Activated CD4-positive, alpha-beta T cell treated with anti-CD3 and anti-CD28 coated beads for 24 hours (primary cell): ENCODE results near the gene CPEB2.

ENCODE experiments used
- DNase-seq, 2 donors: peaks; one replicate each; pipeline ENCODE4 v3.0.0-alpha.2; 2020; ENCODE audit warnings: low read depth in 2 of 2

The CPEB2 gene

DNA sequence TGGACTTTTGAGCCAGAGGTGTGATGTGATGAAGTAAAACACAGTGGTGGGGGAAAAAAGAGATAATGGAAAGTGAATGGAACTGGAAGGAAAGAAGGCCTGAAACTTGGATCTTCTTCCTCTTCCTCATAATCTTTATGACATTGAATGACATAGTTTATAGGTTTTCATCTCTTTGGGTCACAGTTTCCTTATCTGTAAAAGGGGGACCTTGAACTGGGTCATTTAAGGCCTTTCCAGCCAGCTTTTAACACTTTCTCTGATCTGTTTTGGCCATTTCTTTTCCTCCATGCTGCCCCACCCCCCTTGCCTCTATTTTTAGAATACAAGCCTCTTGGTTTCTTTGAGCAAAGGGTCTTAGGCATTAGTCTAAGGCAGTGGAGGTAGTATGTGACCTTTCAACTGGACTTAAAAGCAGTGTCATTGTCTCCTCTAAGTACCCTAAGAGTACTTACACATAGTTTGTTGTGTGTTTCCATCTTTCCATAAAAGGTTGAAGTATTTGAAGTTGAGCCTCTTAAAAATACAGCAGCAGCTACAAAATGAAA is 7.8 kb downstream of the CPEB2 start:
- DNase-seq = no peak

DNA sequence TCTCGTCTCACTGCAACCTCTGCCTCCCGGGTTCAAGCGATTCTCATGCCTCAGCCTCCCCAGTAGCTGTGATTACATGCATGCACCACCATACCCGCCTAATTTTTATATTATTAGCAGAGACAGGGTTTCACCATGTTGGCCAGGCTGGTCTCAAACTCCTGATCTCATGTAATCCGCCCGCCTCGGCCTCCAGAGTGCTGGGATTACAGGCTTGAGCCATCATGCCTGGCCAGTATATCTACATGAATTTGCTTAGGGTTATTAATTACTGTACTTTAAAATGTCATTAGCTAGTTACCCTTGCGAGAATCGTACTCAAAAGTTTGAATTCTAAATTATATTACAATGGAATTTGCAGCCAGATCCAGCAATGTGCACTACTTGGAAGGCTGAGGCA is 8.9 kb downstream of the CPEB2 start:
- no peak for DNase-seq

DNA sequence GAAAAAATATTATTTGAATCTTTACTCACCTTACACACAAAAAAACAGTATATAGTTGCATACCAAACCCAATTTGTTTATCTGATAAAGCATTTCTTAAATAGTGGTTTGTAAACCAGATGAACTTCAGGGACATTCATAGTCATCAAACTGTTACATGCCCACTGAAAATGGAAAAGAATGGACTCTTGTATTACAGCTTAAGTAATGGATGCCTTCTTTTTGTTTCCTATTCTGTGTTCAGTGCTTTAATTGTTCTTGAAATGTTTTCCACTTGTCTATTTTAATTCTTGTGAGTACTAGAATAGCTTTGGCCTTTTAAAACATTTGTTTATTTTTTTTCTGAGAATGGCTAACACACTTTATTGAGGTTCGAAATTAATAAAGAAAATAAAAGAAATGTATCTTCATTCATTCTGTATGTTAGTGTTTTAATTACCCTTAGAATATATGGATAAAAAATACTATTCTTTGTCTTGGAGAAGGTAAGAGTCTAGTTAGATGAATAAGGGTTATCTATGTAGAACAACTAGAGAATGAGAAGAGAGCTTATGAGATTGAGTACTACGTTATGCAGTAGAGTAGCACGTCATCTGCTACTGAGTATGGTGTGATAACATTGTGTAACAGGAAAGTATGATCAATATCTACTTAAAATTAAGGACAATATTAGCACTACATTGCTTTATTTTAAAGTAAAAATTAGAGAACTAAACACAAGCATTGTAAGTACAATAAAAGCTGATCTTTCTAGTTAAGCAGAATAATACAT is 9.9 kb downstream of the CPEB2 start:
- DNase-seq = no peak

DNA sequence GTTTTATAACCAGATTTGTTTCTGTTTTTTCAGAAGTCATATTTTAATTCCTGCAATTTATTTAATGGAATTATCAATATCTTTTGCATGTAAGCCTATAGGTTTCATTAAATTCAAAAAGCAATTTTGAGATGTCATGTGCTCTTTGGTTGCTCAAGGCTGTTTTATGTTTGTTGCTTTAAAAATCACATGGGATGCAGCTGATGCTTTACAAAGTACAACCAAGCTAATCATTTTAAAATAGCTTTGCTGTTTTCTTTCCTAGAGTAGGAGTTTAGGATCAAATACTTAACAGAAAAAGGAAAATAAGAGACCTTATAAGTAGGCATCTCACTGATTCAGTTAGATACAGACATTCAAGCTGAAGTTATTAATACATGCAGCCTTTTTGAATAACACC is 11.3 kb downstream of the CPEB2 start:
- DNase-seq = no peak

DNA sequence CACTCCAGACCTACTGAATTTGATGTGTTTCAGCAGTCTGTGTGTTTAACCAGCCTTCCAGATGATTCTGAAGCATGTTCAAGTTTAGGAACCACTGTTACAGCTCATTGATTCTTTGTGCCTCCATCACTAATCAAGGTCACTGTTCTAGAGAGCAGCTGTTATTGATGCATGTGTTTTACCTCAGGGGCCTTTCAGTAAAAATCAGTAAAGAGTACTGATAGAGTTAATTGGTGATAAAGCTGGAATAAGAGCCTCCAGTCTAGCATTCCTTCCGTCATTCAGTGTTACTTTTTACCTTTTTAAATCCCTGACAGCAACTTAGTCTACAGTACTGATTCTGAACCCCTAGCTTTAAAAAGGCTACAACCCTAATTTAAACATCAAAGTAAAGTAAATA is 12.9 kb downstream of the CPEB2 start:
- no peak for DNase-seq

DNA sequence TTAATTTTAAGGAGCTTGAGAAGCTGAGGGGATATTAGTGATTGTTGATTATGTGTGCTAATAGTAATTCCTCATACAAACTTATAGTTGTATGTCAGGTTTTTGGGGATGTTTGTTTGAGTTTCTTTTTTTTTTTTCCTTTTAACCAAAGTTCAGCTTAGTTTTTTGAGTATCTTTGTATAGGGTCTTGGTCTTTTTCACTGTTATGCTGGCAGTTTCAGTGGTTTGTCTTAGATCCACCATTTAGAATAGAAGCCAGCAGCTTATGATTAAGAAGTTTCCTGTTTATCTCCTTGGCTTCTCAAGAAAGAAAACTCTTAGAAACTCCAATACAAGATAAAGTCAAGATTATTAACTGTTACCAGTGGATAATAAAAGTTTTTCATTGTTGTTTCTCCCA is 16.1 kb downstream of the CPEB2 start:
- no peak for DNase-seq

DNA sequence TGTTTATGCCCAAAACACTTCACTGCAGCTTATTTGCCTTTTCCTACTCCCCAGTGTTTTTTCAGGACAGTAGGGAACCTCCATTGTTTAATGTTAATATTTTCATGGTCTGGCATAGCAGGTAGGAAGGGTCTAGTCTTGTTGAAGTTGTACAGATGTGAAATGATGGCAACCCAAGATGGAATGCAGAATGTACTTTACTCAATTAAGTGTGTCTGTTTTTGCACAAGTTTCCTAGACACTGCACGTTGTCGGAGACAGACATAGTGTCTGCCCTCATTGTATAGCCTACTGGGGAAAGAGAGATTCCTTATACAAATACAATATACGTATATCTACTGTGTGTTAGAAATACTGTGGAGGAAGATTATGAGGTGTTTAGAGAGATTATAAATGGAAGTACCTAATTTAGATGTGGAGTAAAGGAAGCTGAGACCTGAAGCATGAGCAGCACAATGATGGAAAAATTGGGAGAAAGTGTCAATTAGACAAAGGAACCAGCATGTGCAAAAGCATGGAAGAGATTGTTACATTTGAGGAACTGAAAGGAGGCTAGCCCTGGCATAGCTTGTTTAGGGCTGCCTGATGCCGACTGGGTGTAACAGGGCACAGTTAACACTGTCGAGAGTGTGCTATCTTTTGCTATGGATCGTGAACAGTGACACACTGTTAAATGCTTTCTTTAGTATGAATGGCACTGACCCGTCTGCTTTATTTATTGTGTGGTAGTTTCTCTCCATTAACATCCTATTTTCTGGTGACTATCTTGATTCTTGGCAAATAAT is 18.4 kb downstream of the CPEB2 start:
- DNase-seq = no peak

DNA sequence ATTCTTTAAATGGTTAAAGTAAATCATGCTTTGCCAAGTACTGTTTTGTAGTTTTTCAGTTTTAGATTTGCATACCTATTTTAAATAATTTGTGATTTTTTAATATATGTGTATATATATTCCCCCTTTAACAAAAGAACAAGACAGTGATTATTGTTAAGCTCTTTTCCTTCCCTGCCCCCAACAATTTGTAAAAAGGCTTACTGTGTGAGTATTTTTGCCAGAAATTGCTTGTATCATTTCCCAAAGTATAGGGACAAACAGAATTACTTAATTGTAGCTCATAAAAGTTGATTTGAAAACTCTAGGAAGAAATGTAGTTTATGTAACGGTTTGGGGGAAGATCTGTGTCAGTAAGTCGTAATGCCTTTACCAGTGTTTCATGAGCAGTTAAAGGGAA is 19.0 kb downstream of the CPEB2 start:
- no peak for DNase-seq

DNA sequence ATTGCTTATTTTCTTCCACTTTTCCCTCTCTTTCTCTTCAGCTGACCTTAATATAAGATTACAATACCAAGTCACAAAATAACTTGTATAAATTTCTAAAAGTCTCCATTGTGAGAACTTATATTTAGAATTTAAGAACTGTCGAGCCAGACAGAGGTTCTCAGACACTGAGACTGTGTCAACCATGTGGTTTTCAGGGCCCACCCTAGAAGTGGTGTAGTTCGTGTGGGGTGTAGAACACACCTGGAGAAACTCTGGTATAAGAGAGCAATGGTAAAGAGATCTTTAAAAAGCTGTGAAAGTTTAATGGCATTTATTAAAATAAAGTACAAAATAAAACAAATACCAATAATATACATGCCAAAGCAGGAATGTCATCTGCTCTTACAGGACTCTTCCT is 19.7 kb downstream of the CPEB2 start:
- DNase-seq = no peak

DNA sequence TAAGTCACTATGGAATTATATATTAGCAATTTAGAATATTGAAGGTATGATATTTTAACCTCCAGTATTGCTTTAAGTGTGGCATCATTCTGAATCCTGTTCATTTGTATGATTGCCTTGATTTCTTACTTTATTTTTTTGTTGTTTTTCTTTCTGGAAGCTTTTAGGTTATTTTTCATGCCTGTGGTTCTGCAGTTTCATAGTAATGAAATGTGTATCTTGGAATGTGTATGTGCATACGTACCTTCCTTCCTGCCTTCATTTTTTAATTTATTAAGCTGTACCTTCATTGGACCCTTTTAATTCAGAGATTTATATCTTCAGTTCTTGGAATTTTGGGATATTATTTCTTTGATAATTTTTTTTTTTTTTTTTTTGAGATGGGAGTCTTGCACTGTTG is 22.1 kb downstream of the CPEB2 start:
- DNase-seq = no peak

DNA sequence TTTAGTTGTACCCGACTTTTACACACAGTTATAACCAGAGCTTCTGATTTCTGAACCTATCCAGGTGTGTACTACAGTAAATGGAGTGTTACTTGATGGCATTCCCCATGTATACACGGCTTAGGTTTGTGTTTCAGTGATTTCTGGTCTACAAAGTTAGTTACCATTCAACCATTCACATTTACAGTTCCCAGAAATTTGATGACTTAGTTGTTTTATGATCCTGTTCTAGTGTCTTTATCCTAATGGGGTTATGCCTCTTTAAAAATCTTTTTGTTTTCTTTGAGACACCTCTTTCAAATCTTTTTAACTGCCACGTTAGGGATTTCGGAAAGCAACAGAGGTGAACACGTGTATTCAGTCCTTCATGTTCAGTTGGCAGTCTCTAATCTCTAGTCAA is 23.4 kb downstream of the CPEB2 start:
- DNase-seq = no peak

DNA sequence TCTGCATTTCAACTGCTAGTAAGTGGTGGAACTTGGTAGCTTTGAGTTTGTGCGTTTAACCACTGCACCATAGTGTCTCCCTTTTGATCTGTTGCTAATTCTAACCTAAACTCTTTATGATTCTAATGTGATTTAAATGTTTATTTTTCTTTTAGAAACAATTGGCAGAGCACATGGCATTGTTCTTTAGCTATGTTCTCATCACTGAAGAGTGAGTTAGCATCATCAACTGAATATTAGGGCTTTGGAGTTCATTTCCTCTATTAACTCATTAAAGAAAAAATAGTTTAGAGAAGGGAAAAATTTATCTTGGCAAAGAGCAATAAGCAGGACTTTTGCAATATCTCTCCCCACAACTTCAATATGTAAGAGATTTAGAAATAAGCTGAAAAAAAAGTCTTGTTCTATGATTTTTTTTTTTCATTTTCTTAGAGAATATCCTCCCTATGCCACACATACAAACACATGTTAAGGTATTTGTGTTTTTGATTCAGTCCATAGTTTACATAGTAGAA is 25.7 kb downstream of the CPEB2 start:
- DNase-seq = no peak

DNA sequence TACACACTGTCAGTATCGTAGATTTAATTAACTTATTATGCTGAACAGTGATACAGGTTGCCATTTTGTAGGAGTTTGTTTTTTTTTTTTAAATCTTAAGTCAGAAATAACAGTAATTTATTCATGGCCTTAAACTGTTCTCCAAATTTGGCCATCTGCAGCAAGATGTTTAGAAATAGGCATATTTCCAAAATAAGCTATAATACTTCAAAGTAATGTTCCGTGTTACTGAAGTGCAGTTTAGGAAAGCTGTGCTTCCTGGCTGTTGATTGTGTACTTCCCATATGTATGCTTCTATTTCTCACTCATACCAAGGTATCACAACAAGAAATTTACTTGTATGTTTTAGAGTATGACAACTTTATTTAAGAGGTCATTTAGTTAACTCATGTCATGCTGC is 28.9 kb downstream of the CPEB2 start:
- DNase-seq = no peak

DNA sequence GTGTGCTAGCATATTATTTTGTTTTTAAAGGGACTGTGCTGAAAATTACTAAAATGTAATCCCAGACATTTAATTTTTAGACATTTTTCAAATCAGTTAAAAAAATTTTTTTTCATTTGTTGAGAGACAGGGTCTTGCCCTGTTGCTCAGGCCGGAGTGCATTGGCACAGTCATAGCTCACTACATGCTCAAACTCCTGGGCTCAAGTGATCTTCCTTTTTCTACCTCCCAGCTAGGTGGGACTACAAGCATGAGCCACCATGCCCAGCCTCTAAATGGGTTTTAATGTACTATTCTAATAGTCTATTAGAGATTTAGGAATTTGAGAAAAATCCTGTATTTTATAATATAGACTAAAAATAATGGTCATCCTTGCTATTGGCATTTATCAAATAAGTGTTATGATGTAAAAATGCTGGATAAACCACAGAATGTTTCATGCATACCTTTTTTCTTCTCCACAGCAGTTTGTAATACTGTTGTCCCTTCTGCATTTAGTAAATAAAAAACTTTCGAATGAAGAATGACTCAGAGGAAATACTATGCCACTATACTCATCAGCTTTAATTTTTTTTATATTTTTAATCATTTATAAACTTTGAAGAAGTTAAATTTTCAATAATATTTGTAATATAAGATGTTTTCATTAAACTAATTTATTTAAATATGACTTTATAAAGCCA is 29.9 kb downstream of the CPEB2 start:
- no peak for DNase-seq

DNA sequence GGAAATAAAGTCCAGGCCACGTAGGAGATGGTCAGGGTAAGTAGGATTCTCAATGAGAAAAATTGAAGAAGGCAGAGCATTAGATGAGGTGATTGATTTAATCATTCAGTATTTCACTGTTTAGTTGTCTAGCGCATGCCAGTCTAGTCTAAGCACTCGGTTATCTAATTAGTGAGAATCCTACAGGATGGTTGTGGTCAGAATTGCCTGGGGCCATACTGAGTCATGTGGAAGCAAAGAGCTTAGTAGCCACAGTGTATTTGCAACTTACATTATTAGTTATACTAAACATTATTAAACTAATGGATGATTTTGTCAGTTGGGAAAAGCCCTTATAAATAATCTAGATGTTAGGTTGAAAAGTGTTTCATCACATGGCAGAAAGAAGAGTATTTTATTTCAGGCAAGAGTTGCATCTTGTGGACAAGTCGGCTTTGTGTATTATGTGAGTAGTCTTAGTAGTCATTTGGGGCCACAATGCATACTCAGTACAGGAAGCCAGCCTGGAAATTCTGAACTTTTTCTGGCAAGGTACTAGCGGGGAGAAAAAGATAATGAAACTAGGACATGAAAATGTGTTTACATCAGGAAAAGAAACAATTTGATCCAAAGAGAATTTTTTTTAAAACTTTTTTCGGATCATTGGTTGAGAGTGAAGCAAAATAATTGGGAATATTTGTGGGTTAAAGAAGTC is 31.9 kb downstream of the CPEB2 start:
- DNase-seq = no peak

DNA sequence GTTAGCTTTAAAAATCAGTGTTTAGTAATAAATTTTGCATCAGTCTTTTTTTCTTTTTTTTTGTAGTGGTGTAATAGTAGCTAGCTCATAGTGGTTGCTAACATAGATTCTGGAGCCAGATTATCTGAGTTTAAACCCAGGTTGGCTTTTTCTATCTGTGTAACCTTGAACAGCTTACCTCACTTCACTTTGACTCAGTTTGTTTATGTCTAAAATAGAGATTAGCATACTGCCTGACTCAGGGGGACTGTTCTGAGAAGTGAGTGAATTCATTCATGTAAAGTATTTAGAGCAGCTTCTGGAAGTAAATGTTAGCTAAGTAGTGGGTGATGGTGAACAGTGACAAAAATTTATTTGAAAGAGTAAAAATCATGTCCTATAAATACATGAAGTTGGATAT is 32.9 kb downstream of the CPEB2 start:
- no peak for DNase-seq

DNA sequence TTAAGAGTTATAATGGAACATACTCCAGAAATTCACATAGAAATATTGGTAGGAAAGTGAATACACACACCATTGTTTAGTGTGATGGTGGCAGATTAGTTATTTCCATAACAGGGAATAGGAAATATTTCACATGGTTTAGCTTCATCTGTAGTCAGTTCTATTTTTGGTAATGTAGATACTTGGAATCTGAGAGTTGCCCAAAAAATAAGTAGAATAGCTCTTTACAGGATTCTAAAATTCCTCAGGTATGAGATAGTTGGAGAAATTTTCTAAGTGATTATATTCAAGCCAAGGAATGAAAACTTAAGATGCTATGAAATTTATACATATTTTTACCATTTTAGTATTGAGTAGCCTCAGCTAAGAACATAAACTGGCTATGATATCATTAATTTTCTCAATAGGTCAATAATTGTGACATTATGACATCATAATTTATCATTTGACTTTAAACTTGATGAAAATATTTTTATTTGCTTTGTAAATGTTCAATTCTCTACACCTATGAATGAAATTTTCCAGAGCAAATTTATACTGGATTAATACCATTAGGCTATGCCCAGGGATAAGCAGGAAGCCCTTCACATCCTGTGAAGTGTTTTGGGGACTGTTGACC is 35.8 kb downstream of the CPEB2 start:
- no peak for DNase-seq

DNA sequence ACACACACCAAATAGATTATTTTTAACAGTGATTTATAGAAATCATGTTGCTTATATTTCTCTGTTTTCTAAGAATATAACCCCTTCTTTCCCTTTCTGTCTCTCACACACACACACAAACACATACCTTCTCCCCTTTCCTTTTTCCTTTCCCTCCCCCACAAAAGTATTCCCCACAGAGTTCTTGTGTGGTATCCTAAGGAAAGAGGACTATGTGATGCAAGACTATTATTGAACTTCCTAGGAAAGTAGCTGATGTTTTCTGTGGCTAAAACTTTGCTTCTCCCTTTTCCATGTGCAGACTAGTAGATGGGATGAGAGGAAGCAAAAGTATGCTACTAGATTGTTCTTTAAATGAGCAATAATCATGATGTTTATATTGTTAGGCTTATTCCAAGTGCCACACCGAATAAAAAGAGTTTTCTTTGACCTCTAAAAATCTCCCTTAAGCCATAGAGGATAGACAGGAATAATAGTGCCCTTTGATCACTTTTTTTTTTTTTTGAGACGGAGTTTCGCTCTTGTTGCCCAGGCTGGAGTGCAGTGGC is 38.7 kb downstream of the CPEB2 start:
- DNase-seq = no peak

DNA sequence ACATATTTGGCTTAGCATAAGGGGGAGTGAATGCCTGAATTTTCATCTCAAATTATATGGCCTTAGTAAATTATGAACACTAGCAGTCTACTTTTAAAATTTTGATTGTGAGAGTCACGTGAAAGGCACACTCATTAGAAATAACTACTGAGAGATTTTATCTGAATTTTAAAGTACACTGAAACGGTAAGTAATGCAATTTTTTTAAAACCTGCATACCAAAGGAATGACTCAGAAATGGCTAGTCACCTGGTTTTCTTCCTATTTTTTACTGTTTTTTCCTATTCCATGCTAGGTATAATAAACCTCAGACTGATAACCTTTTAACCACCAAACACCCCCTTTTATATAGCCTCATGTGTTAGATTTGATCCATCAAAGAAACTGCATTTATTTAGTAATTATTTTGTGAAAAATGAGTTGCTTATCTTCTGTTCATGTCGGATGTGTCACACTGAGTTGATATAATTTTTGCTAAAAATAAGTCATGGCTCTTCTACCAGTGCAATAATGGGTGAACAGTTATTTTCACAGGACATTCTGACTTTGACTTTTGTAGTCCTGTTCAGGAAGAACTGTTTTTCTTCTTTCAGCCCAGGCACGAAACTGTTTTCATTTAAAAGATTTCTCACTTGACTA is 40.4 kb downstream of the CPEB2 start:
- DNase-seq = no peak

DNA sequence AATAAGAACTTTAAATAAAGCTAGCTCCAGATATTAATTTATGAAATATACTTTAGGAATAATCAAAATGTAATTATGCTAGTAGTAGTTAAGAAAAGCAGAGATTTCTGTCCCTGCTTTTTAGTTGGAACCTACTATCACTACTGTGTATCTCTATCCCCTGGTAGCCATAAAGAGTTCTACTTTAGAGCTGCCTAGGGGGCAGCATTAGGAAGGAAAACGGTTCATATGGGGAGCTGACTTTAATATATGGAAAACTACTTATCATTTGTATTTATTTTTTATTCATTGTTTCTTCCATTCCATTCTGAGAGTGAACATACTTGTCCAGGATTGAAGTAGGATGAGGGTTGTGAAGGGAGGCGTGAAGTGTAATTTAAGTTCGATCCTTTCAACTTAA is 40.9 kb downstream of the CPEB2 start:
- no peak for DNase-seq

DNA sequence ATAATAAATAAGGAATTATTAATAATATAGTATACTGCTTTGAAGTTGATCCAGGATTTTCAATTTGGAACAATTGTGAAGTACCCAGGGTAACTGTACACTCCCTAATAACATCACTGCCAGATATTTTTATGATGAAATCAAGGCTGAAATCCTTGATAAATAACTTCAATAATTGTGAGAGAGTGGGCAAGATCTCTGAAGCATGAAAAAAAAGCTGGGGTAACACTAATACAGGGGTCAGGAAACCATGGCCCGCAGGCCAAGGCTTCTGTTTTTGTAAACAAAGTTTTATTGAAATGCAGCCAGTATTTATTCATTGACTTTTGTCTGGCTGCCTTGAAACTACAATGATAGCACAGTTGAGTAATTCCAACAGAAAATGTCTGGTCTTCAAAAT is 41.6 kb downstream of the CPEB2 start:
- no peak for DNase-seq
